Heart right ventricle (tissue), 16 donors: ENCODE measurements around the gene LRRIQ1. TPM values are rescaled to one million over a fixed set of nuclear protein-coding genes. Genes with fewer than 3 reads are reported as not detected.
A peak's percentile ranks its signal among the peaks of the same experiment; 100 is the strongest.

ENCODE experiments used
- ATAC-seq, 8 donors: fragments of 200-7000 bp; cut with Tn5 transposase; one replicate each; pipeline ENCODE4 v1.9.1; 2020; ENCODE audit warnings: mild to moderate bottlenecking in 8 of 8, moderate library complexity in 8 of 8, moderate number of reproducible peaks in 1 of 8
- DNase-seq, 2 donors: peaks; one replicate each; pipeline ENCODE4 v3.0.0-alpha.2; 2020
- H3K27ac ChIP-seq, 10 donors: fragments of 200-600 bp; sonication (generic) in 2 of 10; one replicate each; pipeline versions ENCODE4 v1.5.0 to v1.8.0; 2020 to 2022; ENCODE audit warnings: mild to moderate bottlenecking in 3 of 10
- H3K27me3 ChIP-seq, 7 donors: fragments of 200-600 bp; one replicate each; pipeline ENCODE4 v1.8.0; 2021 to 2022; ENCODE audit warnings: mild to moderate bottlenecking in 2 of 7
- H3K36me3 ChIP-seq, 9 donors: fragments of 200-600 bp; sonication (generic) in 1 of 9; one replicate each; pipeline versions ENCODE4 v1.5.0 to v1.8.0; 2020 to 2022; ENCODE audit warnings: mild to moderate bottlenecking in 2 of 9
- H3K4me1 ChIP-seq, 9 donors: fragments of 200-600 bp; sonication (generic) in 1 of 9; one replicate each; pipeline versions ENCODE4 v1.5.0 to v1.8.0; 2020 to 2022; ENCODE audit warnings: mild to moderate bottlenecking in 4 of 9
- H3K4me3 ChIP-seq, 10 donors: fragments of 200-600 bp; sonication (generic) in 2 of 10; one replicate each; pipeline versions ENCODE4 v1.5.0 to v1.8.0; 2020 to 2022; ENCODE audit warnings: mild to moderate bottlenecking in 7 of 10, moderate library complexity in 2 of 10
- H3K9me3 ChIP-seq, 11 donors: fragments of 200-600 bp in 10 of 11; sonication (generic) in 2 of 11; one replicate each; pipeline versions ENCODE4 v1.5.0 to v1.8.0; 2013 to 2022; ENCODE audit warnings: mild to moderate bottlenecking in 2 of 11, control low read depth in 1 of 11, moderate library complexity in 1 of 11
- CTCF ChIP-seq, 9 donors: fragments of 200-600 bp; sonication (generic) in 2 of 9; IDR thresholded peaks; one replicate each; pipeline versions ENCODE4 v1.5.0 to v1.8.0; 2021 to 2022; ENCODE audit warnings: antibody characterized with exemption in 9 of 9, mild to moderate bottlenecking in 5 of 9, moderate library complexity in 1 of 9
- WGBS, 2 donors: extraction: QIAGEN DNeasy Blood & Tissue Kit; methylation state at CpG; one replicate each; pipeline ENCODE4 v1.1.7; 2013; ENCODE audit warnings: inconsistent platforms in 1 of 2; 5-methylcytosine and 5-hydroxymethylcytosine counted together
- intact Hi-C, 10 donors: fragments of 100-400 bp; cut with DNase I; formaldehyde crosslinking; loops; one replicate each; pipeline versions ENCODE4 v1.11.1 to v1.14.2; 2022
- polyA plus RNA-seq, 2 donors: library from polyadenylated mRNA; stranded (reverse); fragments of 200-250 nt; gene quantifications; one replicate each; pipeline ENCODE4 v1.2.3, GENCODE V29; 2013
- total RNA-seq, 10 donors: library from RNA; stranded (reverse); fragmentation: NEBNext Ultra II Directional in 3 of 10; extraction: Animal tissue kit (Norgen Biotek cat#: 25700) in 3 of 10; gene quantifications; one replicate each; pipeline versions ENCODE4 v1.2.1 to v1.2.4, GENCODE V29; 2021 to 2023
- donor health status: Arrhythmogenic right ventricular cardiomyopathy.
- donor health status: ischemic (EF 13 %, LVEDD 7.1; RV severe dilation, severe dysfunction).
- donor health status: healthy with polysubstance abuse.
- donor health status: DM: no; HTN: yes; CAD: no.
- donor health status: DM: no; HTN: no; CAD: no.
- donor health status: ischemic (EF 25% LVEDD 6.9; RV normal size, moderate dysfunction).
- donor health status: ischemic (EF 25% LVEDD 5.7; RV mildly dilated, moderate dysfunction).
- donor health status: healthy.
- donor health status: DM: yes; HTN: yes; CAD: no.
- donor health status: Ischemic cardiomyopathy.
- donor health status: ischemic (EF 35%, LVEDD 5.7; RV mildly dilated, moderate dysfunction).
- donor health status: nonischemic (EF 11% LVEDD 7.7; RV severe dilation, severe dysfunction).
- donor health status: DM: yes; HTN: yes; CAD: no.
- donor health status: PGD.
- donor health status: ischemic (EF 29% LVEDD 5.4; RV normal size, mild dysfunction).
- donor health status: nonischemic (EF 23%, LVEDD 6.1; RV moderate dilation, normal function).

LRRIQ1 gene
- total and polyA plus RNA-seq, 12 donors: 0.04 to 0.79 (median 0.15) TPM; not detected in 1

- peaks cover 0 to 100% (median 98%) of the 10 kb centered on the region in 7 donors for H3K27me3 ChIP-seq
- ATAC-seq (no peak), DNase-seq (no peak)
- peak overlapping the region in 9 of 10 donors; percentile 5 to 49 (median 39) for H3K4me3 ChIP-seq
- no peak for TF ChIP-seq CTCF (IDR thresholded peaks at IDR 0.05)
- intact Hi-C loops: no loop called here
- H3K36me3 ChIP-seq: no peaks in the 10 kb centered on the region
- H3K27ac ChIP-seq: no peak overlapping the region
- peaks cover 0 to 21% (median 12%) of the 10 kb centered on the region in 9 donors for H3K4me1 ChIP-seq
- H3K9me3 ChIP-seq: peaks cover 0 to 3% (median 0%) of the 10 kb centered on the region in 11 donors
- WGBS, 2 donors: 3 to 6% methylated on average over 15 of the region's 15 CpGs
These were observed 245.0 kb downstream of the LRRIQ1 start for GRCh38 chr12:85280984-85281630.

GRCh38 chr12:85281636-85282312 is 245.6 kb downstream of the LRRIQ1 start:
- H3K9me3 ChIP-seq: peaks cover 0 to 3% (median 0%) of the 10 kb centered on the region in 11 donors
- H3K27ac ChIP-seq: no peak overlapping the region
- ATAC-seq (no peak), DNase-seq (no peak)
- intact Hi-C loops: no loop called here
- H3K36me3 ChIP-seq: no peaks in the 10 kb centered on the region
- TF ChIP-seq CTCF (IDR thresholded peaks at IDR 0.05): no peak
- peaks cover 0 to 100% (median 92%) of the 10 kb centered on the region in 7 donors for H3K27me3 ChIP-seq
- H3K4me3 ChIP-seq: no peak overlapping the region
- H3K4me1 ChIP-seq: peaks cover 0 to 21% (median 12%) of the 10 kb centered on the region in 9 donors
- WGBS, 2 donors: 8 to 13% methylated on average over 11 of the region's 11 CpGs

GRCh38 chr12:85283560-85283959 is 247.4 kb downstream of the LRRIQ1 start:
- no peaks in the 10 kb centered on the region for H3K36me3 ChIP-seq
- H3K27me3 ChIP-seq: peaks cover 0 to 91% (median 74%) of the 10 kb centered on the region in 7 donors
- 45 to 48% methylated on average over 6 of the region's 6 CpGs for WGBS, 2 donors
- peaks cover 0 to 21% (median 12%) of the 10 kb centered on the region in 9 donors for H3K4me1 ChIP-seq
- intact Hi-C loops: no loop called here
- ATAC-seq (no peak), DNase-seq (no peak)
- TF ChIP-seq CTCF (IDR thresholded peaks at IDR 0.05): no peak
- no peaks in the 10 kb centered on the region for H3K9me3 ChIP-seq
- no peak overlapping the region for H3K27ac ChIP-seq
- H3K4me3 ChIP-seq: no peak overlapping the region

Other genes with a start within 250 kb of the LRRIQ1 start
- gene SLC6A15, start 123.6 kb upstream of the LRRIQ1 start, total RNA-seq: not detected
- not detected for gene SLC6A15, start 123.6 kb upstream of the LRRIQ1 start, polyA plus RNA-seq
- 1 to 10 TPM in 1 of 10 donors, under 1 TPM in 4, not detected in 5; 0.34 to 1.0 (median 0.47) TPM for gene TSPAN19, start 74 bp upstream of the LRRIQ1 start, total RNA-seq
- under 1 TPM; 0.06 to 0.80 TPM for gene TSPAN19, start 74 bp upstream of the LRRIQ1 start, polyA plus RNA-seq
- gene ALX1, start 243.9 kb downstream of the LRRIQ1 start, total RNA-seq: not detected
- gene ALX1, start 243.9 kb downstream of the LRRIQ1 start, polyA plus RNA-seq: under 1 TPM in 1 of 2 donors, not detected in 1; 0.03 TPM